NOMO-1 treated with dmso at 0.1 percent for 144 hours (cell line): ENCODE measurements around the gene SOWAHA.
"Not testable (repeated sequence)": the region's sequence is repeated elsewhere in the genome, so short reads cannot be mapped to it uniquely, and the experiment has no call there.

Source experiments
- DNase-seq: peaks from one replicate; lab custom pipeline; 2025; ENCODE audit not compliant: unreplicated experiment; lab: John Stamatoyannopoulos, UW

The SOWAHA gene

GRCh38 chr5:132777209-132778069, 35.7 kb upstream of the SOWAHA start, which contains the start of gene SEPTIN8:
Gene SEPTIN8, minus strand, starts transcription at chr5:132777239. Its CDS starts 102 bp downstream, at chr5:132777137.
- DNase-seq = peak; percentile 5

GRCh38 chr5:132778129-132778528, 35.0 kb upstream of the SOWAHA start:
- no peak for DNase-seq

DNA sequence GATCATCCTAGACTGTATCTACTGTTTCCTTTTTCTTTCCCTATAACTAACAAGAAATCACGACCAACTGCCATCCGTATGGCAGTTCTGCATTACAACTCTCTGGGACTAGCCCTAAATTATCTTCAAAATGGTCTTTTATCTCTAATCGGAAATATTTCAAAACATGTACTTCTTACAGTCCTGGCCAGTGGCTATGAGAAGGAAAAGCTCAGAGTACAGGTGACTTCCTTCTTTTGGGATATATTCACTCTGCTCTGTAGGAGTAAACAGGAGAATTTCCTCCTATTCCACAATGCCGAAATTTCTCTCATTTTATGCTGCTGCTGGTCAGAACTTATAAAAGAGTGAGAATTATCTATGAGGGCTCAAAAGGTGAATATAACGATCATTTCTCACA, 34.2 kb upstream of the SOWAHA start:
- DNase-seq = no peak

DNA sequence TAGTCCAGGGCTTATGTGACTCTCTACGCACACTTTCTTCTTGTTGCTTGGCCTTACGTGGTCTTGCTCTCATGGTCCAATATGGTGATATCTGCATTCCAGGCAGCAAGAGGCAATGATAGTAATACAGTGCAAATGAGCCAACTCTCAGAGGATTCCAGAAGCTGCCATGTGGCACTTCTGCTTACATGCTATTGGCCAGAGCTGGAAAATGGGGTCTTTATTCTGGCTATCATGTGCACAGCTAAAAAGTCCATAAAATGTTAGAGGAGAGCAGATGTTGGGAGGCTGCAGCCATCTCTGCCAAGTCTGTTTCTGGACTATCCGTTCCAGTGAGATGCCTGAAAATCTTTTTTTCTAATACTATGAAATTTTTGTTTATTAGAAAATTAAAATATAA, 33.1 kb upstream of the SOWAHA start:
- no peak for DNase-seq

DNA sequence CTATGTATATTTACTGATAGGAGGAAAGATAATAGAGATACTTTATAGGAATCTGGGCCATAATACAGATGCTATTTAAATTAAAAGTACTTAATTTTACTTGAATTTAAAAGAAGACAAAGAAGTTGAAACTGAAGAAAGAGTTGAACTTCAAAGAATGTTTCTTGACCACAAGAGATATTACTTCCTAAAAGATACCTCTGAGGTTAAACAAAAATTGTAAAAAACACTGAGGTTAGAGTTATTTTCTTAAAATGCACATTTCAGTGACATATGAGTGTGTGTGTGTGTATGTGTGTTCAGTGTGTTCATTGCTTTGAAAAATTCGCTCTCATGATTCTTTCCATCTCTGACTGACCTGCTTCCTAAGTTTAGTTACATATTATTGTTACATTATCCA, 32.5 kb upstream of the SOWAHA start:
- DNase-seq = no peak

DNA sequence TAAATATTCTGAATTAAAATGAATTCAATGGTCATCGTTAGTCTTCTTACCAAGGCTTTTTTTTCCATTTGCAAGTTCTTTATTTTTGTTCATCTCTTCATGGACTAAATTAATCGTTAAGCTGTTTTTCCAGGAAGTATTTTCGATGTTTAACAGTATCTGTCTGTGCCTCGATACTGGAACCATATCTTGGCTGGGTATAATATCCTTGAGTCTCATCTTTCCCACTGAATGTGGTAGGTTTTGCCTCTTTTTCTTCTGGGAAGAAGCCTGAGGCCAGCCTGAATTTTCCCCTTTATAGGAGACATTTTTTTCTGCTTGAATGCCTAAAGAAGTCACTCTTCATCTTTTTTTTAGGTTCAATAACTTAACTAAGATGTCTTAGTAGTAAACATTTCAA, 32.1 kb upstream of the SOWAHA start:
- DNase-seq = no peak

DNA sequence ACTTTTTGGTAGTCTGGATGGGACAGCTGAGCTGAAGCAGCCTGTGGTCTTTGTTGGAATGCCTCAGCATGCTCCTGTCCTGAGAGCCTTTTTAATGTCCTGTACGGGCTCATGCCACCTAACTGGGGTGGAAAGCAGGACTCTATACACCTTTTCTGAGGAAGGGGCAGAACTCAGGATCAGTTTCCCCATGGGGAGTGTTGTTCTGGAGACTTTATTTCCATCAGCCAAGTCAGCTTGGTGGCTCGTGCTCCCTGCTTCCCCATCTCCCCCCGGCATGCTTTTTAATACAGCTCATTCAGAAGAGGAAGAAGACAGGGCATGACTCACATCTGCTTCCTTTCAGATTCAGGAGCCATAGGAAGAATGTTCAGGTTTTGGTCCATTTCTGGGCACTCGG, 31.0 kb upstream of the SOWAHA start:
- DNase-seq = peak; percentile 10

DNA sequence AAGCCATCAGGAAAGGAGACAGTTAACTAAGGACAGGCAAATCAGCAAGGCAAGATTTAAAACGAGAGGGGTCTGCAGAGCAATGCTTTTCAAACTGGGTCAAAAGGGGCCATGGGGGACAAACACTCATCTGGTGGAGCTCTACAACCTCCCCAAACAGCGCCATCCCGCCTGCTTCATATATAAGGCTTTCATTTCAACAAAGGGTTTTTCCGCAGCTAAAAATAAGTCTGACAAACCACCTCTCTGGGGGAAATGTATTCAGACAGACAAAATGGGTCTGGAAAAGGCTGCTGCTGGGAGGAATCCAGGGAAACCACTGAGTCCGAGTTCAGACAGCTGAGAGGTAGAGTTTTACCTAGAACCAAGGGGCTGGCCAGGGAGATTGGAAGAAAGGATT, 27.7 kb upstream of the SOWAHA start:
- no peak for DNase-seq

- DNase-seq = no peak
Observed at GRCh38 chr5:132785864-132786263, 27.2 kb upstream of the SOWAHA start.

- DNase-seq = no peak
Observed at GRCh38 chr5:132787076-132787475, 26.0 kb upstream of the SOWAHA start.

- no peak for DNase-seq
Observed at GRCh38 chr5:132788508-132788907, 24.6 kb upstream of the SOWAHA start.

- no peak for DNase-seq
Observed at GRCh38 chr5:132788990-132789886, 23.9 kb upstream of the SOWAHA start.

- DNase-seq = no peak
Observed at GRCh38 chr5:132790201-132790865, 22.8 kb upstream of the SOWAHA start.

DNA sequence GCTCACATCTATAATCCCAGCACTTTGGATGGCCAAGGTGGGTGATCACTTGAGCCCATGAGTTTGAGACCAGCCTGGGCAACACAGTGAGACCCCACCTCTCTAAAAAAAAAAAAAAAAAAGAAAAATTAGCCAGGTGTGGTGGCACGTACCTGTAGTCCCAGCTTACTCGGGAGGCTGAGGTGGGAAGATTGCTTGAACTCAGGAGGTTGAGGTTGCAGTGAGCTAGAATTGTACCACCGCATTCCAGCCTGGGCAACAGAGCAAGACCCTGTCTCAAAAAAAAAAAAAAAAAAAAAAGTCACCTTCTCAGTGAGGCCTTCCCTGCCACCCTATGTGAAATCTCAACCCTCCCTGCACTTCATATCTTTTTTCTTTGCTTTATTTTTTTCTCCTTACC, 22.1 kb upstream of the SOWAHA start:
- DNase-seq = no peak

DNA sequence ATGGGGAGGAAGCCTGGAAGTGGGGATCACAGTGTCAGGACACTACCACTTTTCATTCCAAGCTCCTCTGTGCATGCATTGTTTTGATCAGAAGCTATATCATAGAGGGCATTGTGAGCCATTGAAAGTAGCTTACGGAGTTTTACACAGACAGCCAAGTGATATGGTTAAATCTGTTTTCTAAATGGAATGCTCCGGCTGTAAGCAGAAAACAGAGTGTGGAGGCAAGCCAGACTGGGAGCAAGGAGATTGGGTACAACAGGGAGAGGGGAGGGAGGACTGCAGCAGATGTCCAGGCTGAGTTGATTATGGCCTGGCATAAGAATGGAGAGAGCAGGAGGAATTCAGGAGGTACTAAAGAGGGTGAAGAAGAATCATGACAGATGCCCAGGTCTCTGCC, 15.5 kb upstream of the SOWAHA start:
- no peak for DNase-seq

GRCh38 chr5:132799392-132799791, 13.7 kb upstream of the SOWAHA start:
- DNase-seq = no peak

GRCh38 chr5:132800545-132800944, 12.6 kb upstream of the SOWAHA start:
- no peak for DNase-seq

GRCh38 chr5:132802044-132802684, 10.9 kb upstream of the SOWAHA start:
- DNase-seq = no peak

- DNase-seq = not testable (repeated sequence)
Observed at GRCh38 chr5:132802685-132803066, 10.4 kb upstream of the SOWAHA start.

DNA sequence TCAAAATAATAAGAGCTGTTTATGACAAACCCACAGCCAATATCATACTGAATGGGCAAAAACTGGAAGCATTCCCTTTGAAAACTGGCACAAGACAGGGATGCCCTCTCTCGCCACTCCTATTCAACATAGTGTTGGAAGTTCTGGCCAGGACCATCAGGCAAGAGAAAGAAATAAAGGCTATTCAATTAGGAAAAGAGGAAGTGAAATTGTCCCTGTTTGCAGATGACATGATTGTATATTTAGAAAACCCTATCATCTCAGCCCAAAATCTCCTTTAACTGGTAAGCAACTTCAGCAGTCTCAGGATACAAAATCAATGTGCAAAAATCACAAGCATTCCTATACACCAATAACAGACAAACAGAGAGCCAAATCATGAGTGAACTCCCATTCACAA, 8.9 kb upstream of the SOWAHA start:
- not testable (repeated sequence) for DNase-seq

DNA sequence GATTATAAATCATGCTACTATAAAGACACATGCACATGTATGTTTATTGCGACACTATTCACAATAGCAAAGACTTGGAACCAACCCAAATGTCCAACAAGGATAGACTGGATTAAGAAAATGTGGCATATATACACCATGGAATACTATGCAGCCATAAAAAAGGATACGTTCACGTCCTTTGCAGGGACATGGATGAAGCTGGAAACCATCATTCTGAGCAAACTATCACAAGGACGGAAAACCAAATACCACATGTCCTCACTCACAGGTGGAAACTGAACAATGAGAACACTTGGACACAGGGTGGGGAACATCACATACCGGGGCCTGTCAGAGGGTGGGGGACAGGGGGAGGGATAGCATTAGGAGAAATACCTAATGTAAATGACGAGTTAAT, 7.2 kb upstream of the SOWAHA start:
- DNase-seq = not testable (repeated sequence)
